ENCODE results near the gene TUB.

TUB gene

GRCh38 chr11:8080069-8080670 is 841 bp upstream of the TUB start:
- Histone ChIP-seq H3K27me3 (ENCODE audit: control insufficient read depth, insufficient read depth, low read length) (peaks cover 31% of the 10 kb centered on the region), H3K9me3 (ENCODE audit: control insufficient read depth, insufficient read depth, low read length) (no peaks in the 10 kb centered on the region), H3K4me1 (ENCODE audit: control insufficient read depth, insufficient read depth, low read length) (peaks cover 7% of the 10 kb centered on the region), H3K9ac (ENCODE audit: low read depth, low read length) (no peak overlapping the region), H3K36me3 (ENCODE audit: control insufficient read depth, insufficient read depth, low read length) (no peaks in the 10 kb centered on the region), H3K4me3 (ENCODE audit: low read depth, low read length) (peak overlapping the region; percentile 74)

GRCh38 chr11:8081591-8082250 is 710 bp downstream of the TUB start:
- H3K36me3 ChIP-seq (ENCODE audit: control insufficient read depth, insufficient read depth, low read length), result no peaks in the 10 kb centered on the region
- H3K4me3 ChIP-seq (ENCODE audit: low read depth, low read length), result peak overlapping the region; percentile 58
- no peaks in the 10 kb centered on the region for H3K9me3 ChIP-seq (ENCODE audit: control insufficient read depth, insufficient read depth, low read length)
- peaks cover 28% of the 10 kb centered on the region for H3K27me3 ChIP-seq (ENCODE audit: control insufficient read depth, insufficient read depth, low read length)
- H3K9ac ChIP-seq (ENCODE audit: low read depth, low read length), result no peak overlapping the region
- H3K4me1 ChIP-seq (ENCODE audit: control insufficient read depth, insufficient read depth, low read length), result peaks cover 7% of the 10 kb centered on the region

- Histone ChIP-seq H3K9ac (ENCODE audit: low read depth, low read length) (no peak overlapping the region), H3K4me1 (ENCODE audit: control insufficient read depth, insufficient read depth, low read length) (peaks cover 7% of the 10 kb centered on the region)
Observed at GRCh38 chr11:8082391-8083087, 1.5 kb downstream of the TUB start.

GRCh38 chr11:8083088-8083395 is 2.0 kb downstream of the TUB start:
- Histone ChIP-seq H3K27me3 (ENCODE audit: control insufficient read depth, insufficient read depth, low read length) (peaks cover 28% of the 10 kb centered on the region), H3K4me1 (ENCODE audit: control insufficient read depth, insufficient read depth, low read length) (peaks cover 7% of the 10 kb centered on the region), H3K9me3 (ENCODE audit: control insufficient read depth, insufficient read depth, low read length) (no peaks in the 10 kb centered on the region), H3K4me3 (ENCODE audit: low read depth, low read length) (no peak overlapping the region), H3K36me3 (ENCODE audit: control insufficient read depth, insufficient read depth, low read length) (no peaks in the 10 kb centered on the region), H3K9ac (ENCODE audit: low read depth, low read length) (no peak overlapping the region)

More at GRCh38 chr11:8082391-8083087, 1.5 kb downstream of the TUB start:
- no peaks in the 10 kb centered on the region for H3K36me3 ChIP-seq (ENCODE audit: control insufficient read depth, insufficient read depth, low read length)
- H3K4me3 ChIP-seq (ENCODE audit: low read depth, low read length), result no peak overlapping the region
- H3K27me3 ChIP-seq (ENCODE audit: control insufficient read depth, insufficient read depth, low read length), result peaks cover 28% of the 10 kb centered on the region
- no peaks in the 10 kb centered on the region for H3K9me3 ChIP-seq (ENCODE audit: control insufficient read depth, insufficient read depth, low read length)

- Histone ChIP-seq H3K4me1 (ENCODE audit: control insufficient read depth, insufficient read depth, low read length) (peaks cover 7% of the 10 kb centered on the region), H3K27me3 (ENCODE audit: control insufficient read depth, insufficient read depth, low read length) (peaks cover 22% of the 10 kb centered on the region), H3K36me3 (ENCODE audit: control insufficient read depth, insufficient read depth, low read length) (no peaks in the 10 kb centered on the region), H3K9ac (ENCODE audit: low read depth, low read length) (no peak overlapping the region), H3K9me3 (ENCODE audit: control insufficient read depth, insufficient read depth, low read length) (no peaks in the 10 kb centered on the region), H3K4me3 (ENCODE audit: low read depth, low read length) (no peak overlapping the region)
Observed at GRCh38 chr11:8083871-8084281, 2.9 kb downstream of the TUB start.

GRCh38 chr11:8084352-8084751 is 3.3 kb downstream of the TUB start:
- no peaks in the 10 kb centered on the region for H3K9me3 ChIP-seq (ENCODE audit: control insufficient read depth, insufficient read depth, low read length)
- H3K36me3 ChIP-seq (ENCODE audit: control insufficient read depth, insufficient read depth, low read length), result no peaks in the 10 kb centered on the region
- no peak overlapping the region for H3K4me3 ChIP-seq (ENCODE audit: low read depth, low read length)
- H3K27me3 ChIP-seq (ENCODE audit: control insufficient read depth, insufficient read depth, low read length), result peaks cover 22% of the 10 kb centered on the region
- H3K9ac ChIP-seq (ENCODE audit: low read depth, low read length), result no peak overlapping the region
- H3K4me1 ChIP-seq (ENCODE audit: control insufficient read depth, insufficient read depth, low read length), result peaks cover 7% of the 10 kb centered on the region

- H3K9ac ChIP-seq (ENCODE audit: low read depth, low read length), result no peak overlapping the region
- H3K4me3 ChIP-seq (ENCODE audit: low read depth, low read length), result no peak overlapping the region
Observed at GRCh38 chr11:8085011-8085645, 4.1 kb downstream of the TUB start.

GRCh38 chr11:8086001-8086479 is 5.0 kb downstream of the TUB start:
- no peaks in the 10 kb centered on the region for H3K9me3 ChIP-seq (ENCODE audit: control insufficient read depth, insufficient read depth, low read length)
- H3K9ac ChIP-seq (ENCODE audit: low read depth, low read length), result no peak overlapping the region
- peaks cover 4% of the 10 kb centered on the region for H3K4me1 ChIP-seq (ENCODE audit: control insufficient read depth, insufficient read depth, low read length)
- no peak overlapping the region for H3K4me3 ChIP-seq (ENCODE audit: low read depth, low read length)
- no peaks in the 10 kb centered on the region for H3K36me3 ChIP-seq (ENCODE audit: control insufficient read depth, insufficient read depth, low read length)
- peaks cover 9% of the 10 kb centered on the region for H3K27me3 ChIP-seq (ENCODE audit: control insufficient read depth, insufficient read depth, low read length)

More at GRCh38 chr11:8085011-8085645, 4.1 kb downstream of the TUB start:
- H3K27me3 ChIP-seq (ENCODE audit: control insufficient read depth, insufficient read depth, low read length), result peaks cover 14% of the 10 kb centered on the region
- H3K36me3 ChIP-seq (ENCODE audit: control insufficient read depth, insufficient read depth, low read length), result no peaks in the 10 kb centered on the region
- no peaks in the 10 kb centered on the region for H3K9me3 ChIP-seq (ENCODE audit: control insufficient read depth, insufficient read depth, low read length)
- H3K4me1 ChIP-seq (ENCODE audit: control insufficient read depth, insufficient read depth, low read length), result peaks cover 7% of the 10 kb centered on the region

- no peak overlapping the region for H3K4me3 ChIP-seq (ENCODE audit: low read depth, low read length)
- no peaks in the 10 kb centered on the region for H3K9me3 ChIP-seq (ENCODE audit: control insufficient read depth, insufficient read depth, low read length)
- H3K9ac ChIP-seq (ENCODE audit: low read depth, low read length), result no peak overlapping the region
- no peaks in the 10 kb centered on the region for H3K36me3 ChIP-seq (ENCODE audit: control insufficient read depth, insufficient read depth, low read length)
- peaks cover 8% of the 10 kb centered on the region for H3K27me3 ChIP-seq (ENCODE audit: control insufficient read depth, insufficient read depth, low read length)
- peaks cover 4% of the 10 kb centered on the region for H3K4me1 ChIP-seq (ENCODE audit: control insufficient read depth, insufficient read depth, low read length)
Observed at GRCh38 chr11:8086571-8086970, 5.6 kb downstream of the TUB start.

GRCh38 chr11:8087185-8087584 is 6.2 kb downstream of the TUB start:
- Histone ChIP-seq H3K9me3 (ENCODE audit: control insufficient read depth, insufficient read depth, low read length) (no peaks in the 10 kb centered on the region), H3K27me3 (ENCODE audit: control insufficient read depth, insufficient read depth, low read length) (peaks cover 2% of the 10 kb centered on the region), H3K36me3 (ENCODE audit: control insufficient read depth, insufficient read depth, low read length) (no peaks in the 10 kb centered on the region), H3K9ac (ENCODE audit: low read depth, low read length) (no peak overlapping the region), H3K4me3 (ENCODE audit: low read depth, low read length) (no peak overlapping the region), H3K4me1 (ENCODE audit: control insufficient read depth, insufficient read depth, low read length) (peaks cover 4% of the 10 kb centered on the region)

GRCh38 chr11:8087756-8088155 is 6.7 kb downstream of the TUB start:
- Histone ChIP-seq H3K9me3 (ENCODE audit: control insufficient read depth, insufficient read depth, low read length) (no peaks in the 10 kb centered on the region), H3K9ac (ENCODE audit: low read depth, low read length) (no peak overlapping the region), H3K4me1 (ENCODE audit: control insufficient read depth, insufficient read depth, low read length) (peaks cover 4% of the 10 kb centered on the region), H3K27me3 (ENCODE audit: control insufficient read depth, insufficient read depth, low read length) (no peaks in the 10 kb centered on the region), H3K36me3 (ENCODE audit: control insufficient read depth, insufficient read depth, low read length) (no peaks in the 10 kb centered on the region), H3K4me3 (ENCODE audit: low read depth, low read length) (no peak overlapping the region)

Measured in iPS-15b (cell line).